Gastroesophageal sphincter (tissue), 3 donors: ENCODE measurements around the gene CCR8.

ENCODE experiments used
- CTCF ChIP-seq, 4 experiments: fragments of 200-600 bp in 2 of 4; fragments of 450-650 bp in 2 of 4; sonication (generic) in 1 of 4; IDR thresholded peaks; one replicate each; pipeline ENCODE4 v1.5.1; 2017 to 2019; ENCODE audit warnings: antibody characterized with exemption in 4 of 4, mild to moderate bottlenecking in 2 of 4, moderate library complexity in 2 of 4
- EP300 ChIP-seq: sonication (generic); formaldehyde crosslinking; IDR thresholded peaks from one replicate; pipeline ENCODE4 v1.6.1; 2017; ENCODE audit warnings: antibody characterized with exemption, mild to moderate bottlenecking
- POLR2A ChIP-seq, 2 donors: fragments of 450-650 bp; IDR thresholded peaks; one replicate each; pipeline ENCODE4 v1.6.1; 2017; ENCODE audit warnings: antibody characterized with exemption in 2 of 2, mild to moderate bottlenecking in 2 of 2, moderate library complexity in 1 of 2
- POLR2AphosphoS5 ChIP-seq: sonication (generic); formaldehyde crosslinking; IDR thresholded peaks from one replicate; pipeline ENCODE4 v1.6.1; 2017; ENCODE audit warnings: antibody characterized with exemption

DNA sequence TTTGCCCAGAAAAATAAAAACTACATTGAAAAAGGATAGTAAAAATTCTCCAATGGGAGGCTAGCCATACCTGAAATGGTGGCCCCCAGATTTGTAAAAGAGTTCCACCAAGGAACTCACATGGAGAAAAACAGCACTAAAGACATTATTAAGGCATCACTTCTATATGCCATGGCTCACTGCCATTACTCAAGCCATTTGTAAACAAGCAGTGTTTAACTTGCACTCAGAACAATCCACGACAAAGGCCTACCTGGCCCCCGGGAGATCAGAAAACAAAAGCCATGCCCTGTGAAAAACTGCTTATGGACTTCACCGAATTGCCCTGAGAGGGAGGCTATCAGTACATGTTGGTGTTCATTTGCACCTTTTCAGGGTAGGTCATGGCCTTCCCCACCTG lies 19.6 kb downstream of the CCR8 start:
- TF ChIP-seq CTCF (IDR thresholded peaks at IDR 0.05) (no peak), POLR2A (IDR thresholded peaks at IDR 0.05) (no peak), EP300 (no peak), POLR2AphosphoS5 (no peak)
